Gastrocnemius medialis (tissue), 4 donors: ENCODE results near the gene PHB1. TPM values are rescaled to one million over a fixed set of nuclear protein-coding genes. Genes with fewer than 3 reads are reported as not detected.

Source experiments
- ATAC-seq, 2 donors: fragments of 150-250 bp; one replicate each; pipeline ENCODE4 v1.9.1; 2016
- DNase-seq, 2 donors: peaks; one replicate each; pipeline ENCODE4 v3.0.0-alpha.2; 2019
- H3K27ac ChIP-seq, 4 donors: fragments of 200-600 bp; sonication (generic); 1 replicate in 1 of 4; 2 replicates in 3 of 4; pipeline ENCODE4 v1.5.1; 2016 to 2018; ENCODE audit warnings: mild to moderate bottlenecking in 2 of 4, moderate library complexity in 1 of 4
- H3K27me3 ChIP-seq, 3 donors: fragments of 200-600 bp; sonication (generic) in 2 of 3; 1 replicate in 1 of 3; 2 replicates in 2 of 3; pipeline versions ENCODE4 v1.5.1 to v1.6.0; 2016 to 2019; ENCODE audit warnings: mild to moderate bottlenecking in 1 of 3, moderate library complexity in 1 of 3
- H3K36me3 ChIP-seq, 2 donors: fragments of 200-600 bp; sonication (generic) in 1 of 2; one replicate each; pipeline ENCODE4 v1.5.1; 2017 to 2018
- H3K4me1 ChIP-seq, 2 donors: fragments of 200-600 bp; sonication (generic) in 1 of 2; one replicate each; pipeline ENCODE4 v1.5.1; 2016 to 2017; ENCODE audit warnings: mild to moderate bottlenecking in 2 of 2
- H3K4me3 ChIP-seq, 4 donors: fragments of 200-600 bp; sonication (generic) in 3 of 4; 1 replicate in 1 of 4; 2 replicates in 3 of 4; pipeline ENCODE4 v1.5.1; 2016 to 2019; ENCODE audit warnings: mild to moderate bottlenecking in 2 of 4
- H3K9me3 ChIP-seq, 3 donors: fragments of 200-600 bp; sonication (generic) in 2 of 3; 1 replicate in 1 of 3; 2 replicates in 2 of 3; pipeline ENCODE4 v1.5.1; 2016 to 2019
- CTCF ChIP-seq, 5 experiments: fragments of 450-650 bp in 3 of 5; fragments of 200-600 bp in 2 of 5; sonication (generic) in 2 of 5; IDR thresholded peaks in 4 of 5; conservative IDR thresholded peaks in 1 of 5; 1 replicate in 4 of 5; 2 replicates in 1 of 5; pipeline ENCODE4 v1.5.1; 2016 to 2019; ENCODE audit warnings: antibody characterized with exemption in 5 of 5, mild to moderate bottlenecking in 3 of 5, moderate library complexity in 3 of 5
- POLR2A ChIP-seq, 2 donors: fragments of 450-650 bp; IDR thresholded peaks; one replicate each; pipeline ENCODE4 v1.6.1; 2017; ENCODE audit warnings: antibody characterized with exemption in 2 of 2, mild to moderate bottlenecking in 2 of 2, moderate library complexity in 2 of 2
- in situ Hi-C, 4 donors: fragments of 200-750 bp; cut with MboI; loops; one replicate each; pipeline versions ENCODE4 v1.15.0 to v1.8.0; 2017; ENCODE audit warnings: low sequenced_read_pairs in 4 of 4
- intact Hi-C: fragments of 100-400 bp; cut with DNase I; formaldehyde crosslinking; loops from one replicate; pipeline ENCODE4 v1.15.1; 2023; ENCODE audit warnings: low total_unique reads
- total RNA-seq, 4 donors: library from RNA; depleted of rRNA; stranded (reverse); fragments of >200 nt; gene quantifications; one replicate each; pipeline versions ENCODE4 v1.1.0 to v1.2.3, GENCODE V29; 2016

PHB1 gene
- total RNA-seq, 4 donors from 2014 or later, result 102 to 137 (median 116) TPM

- in situ Hi-C loops (loop anchor here (10.0 kb wide), 3 partner anchors 106 to 126 kb away; no protein-coding TSS in a partner anchor), intact Hi-C loops (loop anchor here (5.0 kb wide), 1 partner anchor 58 kb away; the partner anchor contains the start of gene NGFR)
- H3K4me1 ChIP-seq, result no peaks in the 10 kb centered on the region
- no peak overlapping the region for H3K4me3 ChIP-seq
- no peaks in the 10 kb centered on the region for H3K9me3 ChIP-seq
- no peak overlapping the region for H3K27ac ChIP-seq
- DNase-seq (no peak), ATAC-seq (no peak)
- TF ChIP-seq CTCF (IDR thresholded peaks at IDR 0.05 in 4 of 5, conservative IDR thresholded peaks at IDR 0.05 in 1 of 5) (no peak), POLR2A (IDR thresholded peaks at IDR 0.05) (no peak)
- peaks cover 10 to 18% (median 16%) of the 10 kb centered on the region in 3 donors for H3K27me3 ChIP-seq
- H3K36me3 ChIP-seq, result no peaks in the 10 kb centered on the region
Measured at GRCh38 chr17:49439305-49439672, 24.6 kb upstream of the PHB1 start.

DNA sequence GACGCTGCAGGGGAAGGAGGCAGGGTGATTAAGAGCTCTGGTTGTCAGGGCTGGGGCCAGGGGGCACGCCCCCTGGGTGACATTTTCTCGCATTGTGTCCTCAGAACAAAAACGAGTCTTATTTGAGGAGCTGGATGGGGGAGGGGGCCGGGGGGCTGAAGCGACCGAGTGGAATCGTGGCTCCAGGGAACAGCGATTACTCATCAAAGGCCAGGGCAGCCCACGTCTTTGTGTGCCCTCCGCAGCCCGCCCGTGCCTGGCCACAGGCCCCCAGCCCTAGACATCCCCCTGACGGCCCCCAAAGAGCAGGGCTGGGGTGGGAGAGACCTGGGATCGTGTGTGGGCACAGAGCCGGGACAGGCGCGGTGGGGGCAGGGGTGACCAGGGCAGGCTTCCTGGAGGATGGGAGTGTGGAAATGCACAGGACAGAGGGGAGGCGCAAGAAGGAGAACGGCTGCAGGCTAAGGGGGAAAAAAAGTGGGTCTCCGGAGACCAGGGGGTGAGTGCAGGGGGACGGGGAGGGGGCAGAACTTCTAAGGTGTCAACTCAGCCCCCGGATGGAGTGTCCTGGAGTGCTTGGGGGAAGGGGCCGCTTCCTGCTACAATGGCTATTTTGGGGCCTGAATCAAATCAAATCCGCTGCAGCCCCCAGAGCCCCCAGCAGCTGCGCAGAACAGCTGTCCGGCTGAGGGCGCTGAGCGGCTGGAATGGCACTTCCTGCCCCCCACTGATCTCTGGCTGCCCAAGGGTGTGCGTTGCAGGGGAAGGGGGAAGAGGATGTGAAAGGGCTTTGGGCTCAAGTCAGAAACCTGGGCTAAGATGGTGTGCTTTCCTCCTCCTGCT, 24.0 kb upstream of the PHB1 start:
- DNase-seq (no peak), ATAC-seq (no peak)
- in situ Hi-C loops, result loop anchor here (10.0 kb wide), 3 partner anchors 106 to 126 kb away; no protein-coding TSS in a partner anchor
- intact Hi-C loops, result loop anchor here (5.0 kb wide), 1 partner anchor 59 kb away; the partner anchor contains the start of gene NGFR
- TF ChIP-seq POLR2A (IDR thresholded peaks at IDR 0.05) (no peak), CTCF (IDR thresholded peaks at IDR 0.05 in 4 of 5, conservative IDR thresholded peaks at IDR 0.05 in 1 of 5) (no peak)
- Histone ChIP-seq H3K9me3 (no peaks in the 10 kb centered on the region), H3K27me3 (peaks cover 10 to 18% (median 16%) of the 10 kb centered on the region in 3 donors), H3K36me3 (no peaks in the 10 kb centered on the region), H3K27ac (no peak overlapping the region), H3K4me3 (no peak overlapping the region), H3K4me1 (no peaks in the 10 kb centered on the region)

- no peak for DNase-seq
- TF ChIP-seq CTCF (IDR thresholded peaks at IDR 0.05 in 4 of 5, conservative IDR thresholded peaks at IDR 0.05 in 1 of 5), result no peak
- no peak for TF ChIP-seq POLR2A (IDR thresholded peaks at IDR 0.05)
- in situ Hi-C loops, result loop anchor here (10.0 kb wide), 3 partner anchors 107 to 127 kb away; no protein-coding TSS in a partner anchor
- intact Hi-C loops, result loop anchor here (5.0 kb wide), 1 partner anchor 59 kb away; the partner anchor contains the start of gene NGFR
- H3K9me3 ChIP-seq, result no peaks in the 10 kb centered on the region
- H3K27me3 ChIP-seq, result peaks cover 10 to 18% (median 16%) of the 10 kb centered on the region in 3 donors
- no peaks in the 10 kb centered on the region for H3K36me3 ChIP-seq
- ATAC-seq, result no peak
- H3K4me3 ChIP-seq, result no peak overlapping the region
- no peaks in the 10 kb centered on the region for H3K4me1 ChIP-seq
- H3K27ac ChIP-seq, result no peak overlapping the region
Measured at GRCh38 chr17:49437696-49438435, 23.2 kb upstream of the PHB1 start.

DNA sequence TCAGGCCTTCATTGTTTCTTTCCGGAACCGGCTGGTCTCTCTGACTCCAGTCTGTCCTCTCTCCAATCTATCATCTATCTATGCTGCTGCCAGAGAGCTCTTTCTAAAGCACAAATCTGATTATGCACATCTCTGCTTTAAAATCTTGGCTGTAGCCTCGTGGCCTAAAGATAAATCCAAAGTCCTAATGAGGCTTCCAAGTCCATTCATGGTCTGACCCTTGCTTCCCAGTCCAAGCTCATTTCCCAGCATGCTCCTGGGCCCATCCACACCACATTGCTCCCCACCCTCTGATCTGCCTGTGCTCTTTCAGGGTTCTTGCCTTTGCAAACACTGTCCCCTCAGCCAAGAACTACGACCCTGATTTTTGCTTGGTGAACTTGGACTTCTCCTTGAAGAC, 21.5 kb upstream of the PHB1 start:
- no peak for ATAC-seq
- in situ Hi-C loops (loop anchor here (10.0 kb wide), 3 partner anchors 109 to 129 kb away; no protein-coding TSS in a partner anchor), intact Hi-C loops (loop anchor here (5.0 kb wide), 1 partner anchor 61 kb away; the partner anchor contains the start of gene NGFR)
- no peak overlapping the region for H3K27ac ChIP-seq
- no peaks in the 10 kb centered on the region for H3K4me1 ChIP-seq
- no peak overlapping the region for H3K4me3 ChIP-seq
- DNase-seq, result no peak
- H3K9me3 ChIP-seq, result no peaks in the 10 kb centered on the region
- TF ChIP-seq POLR2A (IDR thresholded peaks at IDR 0.05) (no peak), CTCF (IDR thresholded peaks at IDR 0.05 in 4 of 5, conservative IDR thresholded peaks at IDR 0.05 in 1 of 5) (no peak)
- H3K27me3 ChIP-seq, result peaks cover 4 to 16% (median 13%) of the 10 kb centered on the region in 3 donors
- no peaks in the 10 kb centered on the region for H3K36me3 ChIP-seq
